NCI-H2107 treated with DMSO at 0.1 percent for 48 hours (cell line): ENCODE measurements around the gene MATR3.
"Not testable (repeated sequence)": the region's sequence is repeated elsewhere in the genome, so short reads cannot be mapped to it uniquely, and the experiment has no call there.

Experiments used
- DNase-seq: peaks from one replicate; lab custom pipeline; 2025; ENCODE audit not compliant: unreplicated experiment; lab: John Stamatoyannopoulos, UW

MATR3 gene

GRCh38 chr5:139344177-139344576, 50.6 kb downstream of the MATR3 start:
- DNase-seq: no peak

- not testable (repeated sequence) for DNase-seq
Observed at GRCh38 chr5:139345442-139345841, 51.9 kb downstream of the MATR3 start.

- DNase-seq: not testable (repeated sequence)
Observed at GRCh38 chr5:139347863-139348262, 54.3 kb downstream of the MATR3 start.

- DNase-seq: no peak
Observed at GRCh38 chr5:139354186-139354585, 60.6 kb downstream of the MATR3 start.

- DNase-seq: not testable (repeated sequence)
Observed at GRCh38 chr5:139355900-139356299, 62.4 kb downstream of the MATR3 start.

- no peak for DNase-seq
Observed at GRCh38 chr5:139358064-139358463, 64.5 kb downstream of the MATR3 start.

GRCh38 chr5:139360384-139360783, 66.8 kb downstream of the MATR3 start:
- DNase-seq: no peak

- DNase-seq: no peak
Observed at GRCh38 chr5:139361835-139362429, 68.4 kb downstream of the MATR3 start.

- no peak for DNase-seq
Observed at GRCh38 chr5:139363937-139364336, 70.4 kb downstream of the MATR3 start.

- no peak for DNase-seq
Observed at GRCh38 chr5:139364466-139364865, 70.9 kb downstream of the MATR3 start.

- DNase-seq: no peak
Observed at GRCh38 chr5:139368613-139369012, 75.1 kb downstream of the MATR3 start.

- no peak for DNase-seq
Observed at GRCh38 chr5:139369181-139369580, 75.6 kb downstream of the MATR3 start.

- no peak for DNase-seq
Observed at GRCh38 chr5:139371482-139372435, 78.2 kb downstream of the MATR3 start.

- DNase-seq: no peak
Observed at GRCh38 chr5:139374909-139375308, 81.4 kb downstream of the MATR3 start.

GRCh38 chr5:139376364-139376763, 82.8 kb downstream of the MATR3 start:
- no peak for DNase-seq

GRCh38 chr5:139377226-139377625, 83.7 kb downstream of the MATR3 start:
- DNase-seq: no peak

GRCh38 chr5:139378101-139378825, 84.7 kb downstream of the MATR3 start:
- DNase-seq: no peak

- no peak for DNase-seq
Observed at GRCh38 chr5:139378941-139379361, 85.4 kb downstream of the MATR3 start.

GRCh38 chr5:139379626-139380449, 86.3 kb downstream of the MATR3 start:
- DNase-seq: no peak
